ENCODE measurements around the gene KLHL22. TPM values are rescaled to one million over a fixed set of nuclear protein-coding genes. Genes with fewer than 3 reads are reported as not detected.
A peak's percentile ranks its signal among the peaks of the same experiment; 100 is the strongest.

Gene KLHL22
- total and polyA plus RNA-seq, 4 donors, result 5.3 to 29.9 (median 20.4) TPM

DNA sequence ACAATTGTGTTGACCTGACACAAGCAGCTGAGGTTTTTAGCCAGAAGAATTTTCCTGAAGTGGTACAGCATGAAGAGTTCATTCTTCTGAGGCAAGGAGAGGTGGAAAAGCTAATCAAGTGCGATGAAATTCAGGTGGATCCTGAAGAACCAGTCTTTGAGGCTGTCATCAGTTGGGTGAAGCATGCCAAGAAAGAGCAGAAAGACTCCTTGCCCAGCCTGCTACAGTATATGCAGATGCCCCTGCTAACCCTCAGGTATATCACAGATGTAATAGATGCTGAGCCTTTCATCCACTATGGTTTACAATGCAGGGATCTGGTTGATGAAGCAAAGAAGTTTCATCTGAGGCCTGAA is 45.1 kb downstream of the KLHL22 start:
- intact Hi-C loops (cut with DNase I), result no loop called here
- no peaks in the 10 kb centered on the region for H3K9me3 ChIP-seq (ENCODE audit: control insufficient read depth, low read length)
- H3K4me1 ChIP-seq (ENCODE audit: control insufficient read depth in 1 of 2, insufficient read depth in 2 of 2, low read length in 2 of 2), result no peaks in the 10 kb centered on the region
- WGBS, 2 donors, result 91 to 94% methylated on average over 1 of the region's 1 CpG
- no peak overlapping the region for H3K4me3 ChIP-seq (ENCODE audit: low read length in 2 of 2)
- no peaks in the 10 kb centered on the region for H3K27me3 ChIP-seq (ENCODE audit: control insufficient read depth in 1 of 2, insufficient read depth in 2 of 2, low read length in 1 of 2)
- no peaks in the 10 kb centered on the region for H3K36me3 ChIP-seq (ENCODE audit: control insufficient read depth in 1 of 2, insufficient read depth in 2 of 2, low read length in 1 of 2)
- H3K27ac ChIP-seq (ENCODE audit: low read depth in 1 of 2, low read length in 2 of 2), result no peak overlapping the region
- no peak for DNase-seq
- ATAC-seq (ENCODE audit: low FRiP score), result no peak

DNA sequence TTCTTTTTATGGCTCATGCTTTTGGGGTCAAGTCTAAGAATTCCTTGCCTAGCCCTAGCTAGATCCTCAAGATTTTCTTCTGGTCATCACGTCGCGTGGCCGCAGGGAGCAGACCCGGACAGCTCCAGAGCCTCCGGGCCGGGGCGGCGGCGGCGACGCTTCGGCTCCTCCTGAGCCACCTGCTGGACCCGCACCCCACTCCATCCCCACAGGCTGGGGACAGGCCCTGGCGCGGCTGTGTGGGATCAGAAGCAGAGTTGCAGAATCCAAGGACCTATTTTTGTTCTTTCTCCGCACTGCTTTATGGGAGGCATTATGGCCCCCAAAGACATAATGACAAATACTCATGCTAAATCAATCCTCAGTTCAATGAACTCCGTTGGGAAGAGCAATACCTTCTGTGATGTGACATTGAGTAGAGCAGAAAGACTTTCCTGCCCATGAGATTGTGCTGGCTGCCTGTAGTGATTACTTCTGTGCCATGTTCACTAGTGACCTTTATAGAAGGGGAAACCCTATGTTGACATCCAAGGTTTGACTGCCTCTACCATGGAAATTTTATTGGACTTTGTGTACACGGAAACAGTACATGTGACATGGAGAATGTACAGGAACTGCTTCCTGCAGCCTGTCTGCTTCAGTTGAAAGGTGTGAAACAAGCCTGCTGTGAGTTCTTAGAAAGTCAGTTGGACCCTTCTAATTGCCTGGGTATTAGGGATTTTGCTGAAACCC is 45.6 kb downstream of the KLHL22 start:
- ATAC-seq (ENCODE audit: low FRiP score) (no peak), DNase-seq (peak; percentile 21 to 52)
- Histone ChIP-seq H3K36me3 (ENCODE audit: control insufficient read depth in 1 of 2, insufficient read depth in 2 of 2, low read length in 1 of 2) (no peaks in the 10 kb centered on the region), H3K4me3 (ENCODE audit: low read length in 2 of 2) (no peak overlapping the region), H3K27ac (ENCODE audit: low read depth in 1 of 2, low read length in 2 of 2) (no peak overlapping the region), H3K9me3 (ENCODE audit: control insufficient read depth, low read length) (no peaks in the 10 kb centered on the region), H3K27me3 (ENCODE audit: control insufficient read depth in 1 of 2, insufficient read depth in 2 of 2, low read length in 1 of 2) (no peaks in the 10 kb centered on the region), H3K4me1 (ENCODE audit: control insufficient read depth in 1 of 2, insufficient read depth in 2 of 2, low read length in 2 of 2) (no peaks in the 10 kb centered on the region)
- WGBS, 2 donors, result 93 to 95% methylated on average over 19 of the region's 19 CpGs
- intact Hi-C loops (cut with DNase I), result no loop called here

DNA sequence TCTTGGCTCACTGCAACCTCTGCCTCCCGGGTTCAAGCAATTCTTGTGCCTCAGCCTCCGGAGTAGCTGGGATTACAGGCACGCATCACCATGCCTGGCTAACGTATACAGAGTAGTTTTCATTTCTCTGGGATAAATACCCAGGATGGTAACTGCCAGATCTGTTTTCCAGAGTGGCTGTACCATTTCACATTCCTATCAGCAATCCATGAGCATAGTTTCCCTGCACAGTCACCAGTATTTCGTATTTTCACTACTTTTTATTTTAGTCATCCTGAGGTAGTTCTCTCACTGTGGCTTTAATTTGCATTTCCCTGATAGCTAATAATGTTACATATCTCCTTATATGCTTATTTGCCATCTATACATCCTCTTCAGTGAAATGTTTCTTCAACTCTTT is 47.0 kb downstream of the KLHL22 start:
- H3K27me3 ChIP-seq (ENCODE audit: control insufficient read depth in 1 of 2, insufficient read depth in 2 of 2, low read length in 1 of 2), result no peaks in the 10 kb centered on the region
- no peaks in the 10 kb centered on the region for H3K9me3 ChIP-seq (ENCODE audit: control insufficient read depth, low read length)
- intact Hi-C loops (cut with DNase I), result no loop called here
- ATAC-seq (ENCODE audit: low FRiP score) (no peak), DNase-seq (peak; percentile 3 to 5)
- H3K36me3 ChIP-seq (ENCODE audit: control insufficient read depth in 1 of 2, insufficient read depth in 2 of 2, low read length in 1 of 2), result no peaks in the 10 kb centered on the region
- H3K4me3 ChIP-seq (ENCODE audit: low read length in 2 of 2), result no peak overlapping the region
- H3K4me1 ChIP-seq (ENCODE audit: control insufficient read depth in 1 of 2, insufficient read depth in 2 of 2, low read length in 2 of 2), result no peaks in the 10 kb centered on the region
- 76 to 77% methylated on average over 5 of the region's 5 CpGs for WGBS, 2 donors
- no peak overlapping the region for H3K27ac ChIP-seq (ENCODE audit: low read depth in 1 of 2, low read length in 2 of 2)

DNA sequence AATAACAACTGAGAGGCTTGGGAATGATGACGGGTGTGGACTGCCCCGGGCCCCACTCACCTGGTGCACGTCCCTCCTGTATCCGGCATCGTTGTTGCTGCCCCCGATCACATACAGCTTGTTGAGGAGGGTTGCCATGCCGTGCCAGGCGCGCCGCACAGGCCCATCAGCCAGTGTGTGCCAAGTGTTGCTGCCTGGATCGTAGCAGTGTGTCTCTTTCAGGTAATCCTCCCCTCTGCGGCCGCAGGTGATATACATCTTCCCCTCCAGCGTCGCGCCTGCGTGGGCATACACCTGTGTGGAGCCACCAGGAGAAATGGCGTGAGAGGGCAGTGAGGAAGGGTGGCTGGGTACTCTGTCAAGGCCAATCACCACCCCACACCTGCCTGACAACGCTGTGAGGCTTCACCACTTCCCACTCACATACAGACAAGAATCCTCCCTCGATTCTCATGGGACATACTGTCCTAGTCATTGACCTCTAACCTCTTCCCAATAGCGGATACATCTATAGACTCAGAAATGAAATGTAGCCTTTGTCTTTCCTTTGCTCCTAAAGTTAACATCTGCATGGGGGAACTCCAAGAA is 49.1 kb downstream of the KLHL22 start:
- Histone ChIP-seq H3K4me3 (ENCODE audit: low read length in 2 of 2) (no peak overlapping the region), H3K36me3 (ENCODE audit: control insufficient read depth in 1 of 2, insufficient read depth in 2 of 2, low read length in 1 of 2) (no peaks in the 10 kb centered on the region), H3K27me3 (ENCODE audit: control insufficient read depth in 1 of 2, insufficient read depth in 2 of 2, low read length in 1 of 2) (no peaks in the 10 kb centered on the region), H3K9me3 (ENCODE audit: control insufficient read depth, low read length) (no peaks in the 10 kb centered on the region), H3K4me1 (ENCODE audit: control insufficient read depth in 1 of 2, insufficient read depth in 2 of 2, low read length in 2 of 2) (no peaks in the 10 kb centered on the region), H3K27ac (ENCODE audit: low read depth in 1 of 2, low read length in 2 of 2) (no peak overlapping the region)
- WGBS, 2 donors, result 92 to 94% methylated on average over 21 of the region's 21 CpGs
- ATAC-seq (ENCODE audit: low FRiP score) (no peak), DNase-seq (peak; percentile 28 to 63)
- intact Hi-C loops (cut with DNase I), result no loop called here

DNA sequence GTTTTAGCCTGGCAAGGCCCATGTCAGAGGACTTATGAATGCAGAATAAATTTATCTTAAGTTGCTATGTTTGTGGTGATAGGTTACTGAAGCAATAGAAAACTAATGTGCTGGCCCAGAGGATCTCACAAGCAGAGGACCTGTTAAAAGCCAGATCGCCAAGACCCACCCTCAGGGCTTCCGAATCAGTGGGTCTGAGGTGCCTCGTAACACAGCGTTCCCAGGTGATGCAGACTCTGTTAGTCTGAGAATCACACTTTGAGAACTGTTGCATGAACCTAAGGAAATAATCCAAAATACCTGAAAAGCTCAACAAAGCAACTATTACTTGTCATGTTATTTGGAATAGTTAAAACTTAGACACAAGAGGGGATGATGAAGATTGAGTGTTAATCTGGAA is 51.3 kb downstream of the KLHL22 start:
- H3K36me3 ChIP-seq (ENCODE audit: control insufficient read depth in 1 of 2, insufficient read depth in 2 of 2, low read length in 1 of 2), result no peaks in the 10 kb centered on the region
- no peak overlapping the region for H3K27ac ChIP-seq (ENCODE audit: low read depth in 1 of 2, low read length in 2 of 2)
- no peaks in the 10 kb centered on the region for H3K4me1 ChIP-seq (ENCODE audit: control insufficient read depth in 1 of 2, insufficient read depth in 2 of 2, low read length in 2 of 2)
- ATAC-seq (ENCODE audit: low FRiP score) (no peak), DNase-seq (peak; percentile 5 to 9)
- 97 to 98% methylated on average over 4 of the region's 4 CpGs for WGBS, 2 donors
- no peaks in the 10 kb centered on the region for H3K27me3 ChIP-seq (ENCODE audit: control insufficient read depth in 1 of 2, insufficient read depth in 2 of 2, low read length in 1 of 2)
- intact Hi-C loops (cut with DNase I), result no loop called here
- no peak overlapping the region for H3K4me3 ChIP-seq (ENCODE audit: low read length in 2 of 2)
- no peaks in the 10 kb centered on the region for H3K9me3 ChIP-seq (ENCODE audit: control insufficient read depth, low read length)

DNA sequence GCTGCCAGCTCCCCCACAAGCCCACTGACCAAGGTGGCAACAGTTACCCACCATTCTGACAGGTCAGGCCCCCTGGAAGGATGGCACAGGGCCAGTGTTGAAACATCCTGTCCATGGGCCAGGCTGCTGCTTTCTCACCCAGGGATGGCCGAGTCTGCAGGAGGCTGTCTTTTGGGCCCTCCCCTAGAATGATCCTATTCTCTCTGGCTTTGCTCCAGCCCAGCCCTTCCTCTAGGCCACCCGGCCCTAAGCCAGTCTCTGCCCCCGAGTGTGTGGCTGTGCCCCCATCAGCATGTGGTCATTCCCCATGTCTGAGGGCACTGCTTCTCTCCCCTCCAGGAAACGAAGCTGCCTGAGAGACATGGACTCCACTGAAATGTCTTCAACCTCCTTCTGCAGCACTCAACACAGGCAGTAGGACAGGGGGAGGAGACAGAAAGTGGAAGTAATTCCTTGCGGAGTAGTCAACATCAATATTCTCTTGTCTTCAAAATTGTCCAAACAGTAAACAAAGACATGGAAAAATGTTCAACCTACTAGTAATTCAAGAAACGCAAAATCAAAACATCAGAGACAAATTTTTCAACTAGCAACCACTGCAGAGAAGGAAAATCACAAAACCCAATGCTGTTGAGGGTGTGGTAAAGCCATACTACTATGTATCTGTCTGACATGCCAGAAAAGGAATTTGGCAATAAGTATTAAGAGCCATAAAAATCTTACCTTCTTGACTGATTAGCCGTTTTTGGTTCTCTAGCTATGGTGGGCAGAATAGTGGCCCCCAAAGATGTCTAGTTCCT is 52.9 kb downstream of the KLHL22 start:
- Histone ChIP-seq H3K27ac (ENCODE audit: low read depth in 1 of 2, low read length in 2 of 2) (no peak overlapping the region), H3K4me3 (ENCODE audit: low read length in 2 of 2) (no peak overlapping the region), H3K27me3 (ENCODE audit: control insufficient read depth in 1 of 2, insufficient read depth in 2 of 2, low read length in 1 of 2) (no peaks in the 10 kb centered on the region), H3K36me3 (ENCODE audit: control insufficient read depth in 1 of 2, insufficient read depth in 2 of 2, low read length in 1 of 2) (no peaks in the 10 kb centered on the region), H3K9me3 (ENCODE audit: control insufficient read depth, low read length) (no peaks in the 10 kb centered on the region), H3K4me1 (ENCODE audit: control insufficient read depth in 1 of 2, insufficient read depth in 2 of 2, low read length in 2 of 2) (no peaks in the 10 kb centered on the region)
- DNase-seq (peak in 1 of 2 donors; percentile 49), ATAC-seq (ENCODE audit: low FRiP score) (no peak)
- intact Hi-C loops (cut with DNase I), result no loop called here
- WGBS, 2 donors, result 71 to 72% methylated on average over 7 of the region's 7 CpGs

DNA sequence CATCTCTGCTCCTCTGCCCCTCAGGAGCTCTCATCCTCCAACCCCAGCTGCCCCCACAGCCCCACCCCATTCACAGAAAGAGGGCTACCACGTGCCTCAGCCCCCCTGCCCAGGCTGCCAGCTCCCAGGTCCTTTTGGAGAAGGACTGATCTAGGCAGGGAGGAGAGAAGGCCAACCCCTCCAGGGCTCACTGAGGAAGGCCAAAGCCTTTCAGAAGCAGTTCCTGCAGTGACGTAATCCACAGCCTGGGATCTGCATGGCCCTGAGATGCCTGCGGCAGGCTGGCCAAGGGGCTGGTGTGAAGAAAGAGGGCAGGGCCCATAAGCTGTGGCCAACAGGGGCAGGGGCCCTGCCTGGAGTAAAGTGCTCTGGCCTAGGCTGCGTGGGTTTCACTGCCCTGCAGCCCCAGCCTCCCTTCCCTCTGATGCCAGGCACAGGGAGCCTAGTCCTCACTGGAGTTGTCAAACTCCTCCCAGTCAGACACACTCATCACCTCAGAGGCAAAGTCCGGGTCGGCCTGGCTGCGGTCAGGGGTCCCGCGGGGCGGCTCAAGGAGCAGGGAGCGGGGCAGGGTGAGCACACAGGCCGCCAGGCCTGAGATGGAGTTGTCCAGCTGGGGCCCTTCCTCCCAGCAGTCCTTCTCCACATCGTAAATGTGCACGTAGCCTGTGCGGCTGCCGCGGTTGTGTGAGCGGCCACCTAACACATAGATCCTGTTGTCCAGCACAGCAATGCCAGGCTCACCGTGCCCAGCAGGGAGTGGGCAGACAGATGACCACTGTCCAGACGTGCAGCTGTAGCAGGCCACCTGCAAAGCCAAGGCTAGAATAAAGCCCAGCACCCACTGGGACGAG is 53.7 kb downstream of the KLHL22 start:
- Histone ChIP-seq H3K27me3 (ENCODE audit: control insufficient read depth in 1 of 2, insufficient read depth in 2 of 2, low read length in 1 of 2) (no peaks in the 10 kb centered on the region), H3K9me3 (ENCODE audit: control insufficient read depth, low read length) (no peaks in the 10 kb centered on the region), H3K36me3 (ENCODE audit: control insufficient read depth in 1 of 2, insufficient read depth in 2 of 2, low read length in 1 of 2) (no peaks in the 10 kb centered on the region), H3K27ac (ENCODE audit: low read depth in 1 of 2, low read length in 2 of 2) (no peak overlapping the region), H3K4me1 (ENCODE audit: control insufficient read depth in 1 of 2, insufficient read depth in 2 of 2, low read length in 2 of 2) (no peaks in the 10 kb centered on the region), H3K4me3 (ENCODE audit: low read length in 2 of 2) (no peak overlapping the region)
- intact Hi-C loops (cut with DNase I), result no loop called here
- DNase-seq, result peak; percentile 46 to 71
- WGBS, 2 donors, result 78 to 80% methylated on average over 21 of the region's 21 CpGs
- no peak for ATAC-seq (ENCODE audit: low FRiP score)

Data from aorta (tissue), 5 donors.